ENCODE results near the gene UBE2L5. TPM values are rescaled to one million over a fixed set of nuclear protein-coding genes. Genes with fewer than 3 reads are reported as not detected.

Gene UBE2L5
- not detected in 2 replicates for total RNA-seq (2014; rRNA removed; shearing (Covaris generic))
- polyA plus RNA-seq (2016; fragmentation: Nextera tagmentation; extraction: Ambion mirVana), result not detected in 2 replicates

DNA sequence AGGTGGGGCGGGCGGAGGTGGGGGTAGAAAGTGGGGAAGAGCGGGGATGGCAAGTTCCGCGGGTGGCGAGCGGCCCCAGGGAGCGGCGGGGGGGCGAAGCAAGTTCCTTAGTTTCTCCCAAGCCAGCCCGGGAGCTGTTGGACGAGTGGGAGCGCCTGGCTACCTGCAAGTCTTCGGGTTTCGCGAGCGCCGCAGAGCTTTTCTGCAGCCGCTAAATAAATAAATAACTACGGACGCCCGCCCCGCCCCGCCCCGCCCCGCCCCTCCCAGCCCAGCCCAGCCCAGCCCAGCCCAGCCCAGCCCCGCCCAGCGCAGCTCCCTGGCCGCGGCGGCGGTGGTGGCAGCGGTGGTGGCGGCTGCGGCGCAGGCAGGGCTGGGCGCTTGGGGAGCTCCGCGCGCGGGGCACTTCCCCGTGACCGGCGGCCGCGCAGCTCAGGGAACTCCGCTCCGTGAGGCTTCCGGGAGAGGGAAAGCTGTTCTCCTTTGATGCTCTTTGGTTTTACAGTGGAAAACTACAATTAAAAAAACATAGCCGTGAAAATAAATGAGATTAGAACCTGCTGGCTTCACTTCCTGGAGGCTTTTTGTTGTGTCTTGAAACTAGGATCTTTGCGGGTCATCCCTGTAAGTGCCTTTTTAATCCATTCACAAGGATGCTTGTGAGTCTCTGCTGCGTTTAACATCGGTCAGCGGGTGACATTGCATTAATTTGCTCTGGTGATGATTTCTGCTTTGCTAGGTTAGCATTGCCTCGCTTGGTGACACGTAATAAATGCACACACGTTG is at the start of gene UBE2L5:
UBE2L5 (plus strand) TSS at position 440 of the 786 bp plus-strand sequence. CDS start 5,498 bp downstream, outside the sequence.
- no peaks in the 10 kb centered on the region for H4K20me1 ChIP-seq (ENCODE audit: insufficient read depth)
- H3K4me2 ChIP-seq (ENCODE audit: unreplicated experiment), result peak within 1 kb of the TSS; percentile 98
- H3K27ac ChIP-seq, result peak within 1 kb of the TSS; percentile 82
- DNase-seq, result peak; percentile 88
- no peaks in the 10 kb centered on the region for H3K27me3 ChIP-seq (replicated peaks; ENCODE audit: insufficient read depth)
- peak within 1 kb of the TSS; percentile 91 for H2AFZ ChIP-seq
- in situ Hi-C loops (cut with MboI), result no loop called here
- no peaks in the 10 kb centered on the region for H3K9me2 ChIP-seq (ENCODE audit: insufficient read depth)
- 1 to 3% methylated on average over 24 to 38 of the region's 57 CpGs for WGBS, 2 experiments (ENCODE audit: low coverage in 1 of 2, low lambda C conversion rate in 2 of 2, missing lambda C conversion rate in 2 of 2)
- peak within 1 kb of the TSS; percentile 89 for H3K9ac ChIP-seq
- no peaks in the 10 kb centered on the region for H3K79me2 ChIP-seq (ENCODE audit: insufficient read depth)
- peak within 1 kb of the TSS; percentile 85 for H3K4me3 ChIP-seq
- H3F3A ChIP-seq (ENCODE audit: insufficient read depth), result peaks cover 5% of the 10 kb centered on the region; the same call in 1 of the 2 replicates
- TF ChIP-seq EZH2phosphoT487 (IDR thresholded peaks at IDR 0.05; ENCODE audit: insufficient read depth, low read depth) (no peak), EZH2 (IDR thresholded peaks at IDR 0.05; ENCODE audit: insufficient read depth, poor library complexity, severe bottlenecking) (no peak)
- no peaks in the 10 kb centered on the region for H3K9me3 ChIP-seq (ENCODE audit: low read depth)
- H3K4me1 ChIP-seq (ENCODE audit: insufficient read depth), result 0 out of 2 replicates have a peak, but pooled peaks cover 4% of the 10 kb centered on the region
- no peaks in the 10 kb centered on the region for H3K36me3 ChIP-seq (ENCODE audit: low read depth)

DNA sequence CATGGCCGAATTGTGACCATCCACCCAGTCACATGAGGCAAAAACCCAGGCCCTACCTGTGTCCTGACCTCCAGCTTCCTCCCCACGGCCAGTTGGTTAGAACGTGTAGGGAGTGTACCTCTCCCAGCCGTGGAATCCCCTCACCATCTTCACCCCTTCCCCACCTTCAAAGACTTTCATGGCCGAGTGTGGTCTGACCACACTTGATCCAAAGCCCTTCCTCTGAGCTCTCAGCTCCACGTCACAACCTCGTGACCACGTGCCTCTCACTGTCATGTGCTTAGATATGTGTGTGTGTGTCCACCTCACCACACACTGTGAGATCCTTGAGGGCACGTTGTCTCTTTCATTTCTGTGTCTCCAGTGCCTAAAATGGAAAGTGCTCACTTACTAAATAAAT is 48.6 kb upstream of the UBE2L5 start:
- no peak overlapping the region for H2AFZ ChIP-seq
- no peak for TF ChIP-seq EZH2 (IDR thresholded peaks at IDR 0.05; ENCODE audit: insufficient read depth, poor library complexity, severe bottlenecking)
- TF ChIP-seq EZH2phosphoT487 (IDR thresholded peaks at IDR 0.05; ENCODE audit: insufficient read depth, low read depth), result no peak
- no peaks in the 10 kb centered on the region for H3K9me2 ChIP-seq (ENCODE audit: insufficient read depth)
- H4K20me1 ChIP-seq (ENCODE audit: insufficient read depth), result no peaks in the 10 kb centered on the region
- H3K4me2 ChIP-seq (ENCODE audit: unreplicated experiment), result no peak overlapping the region
- H3K4me1 ChIP-seq (ENCODE audit: insufficient read depth), result 0 out of 2 replicates have a peak, but pooled peaks cover 10% of the 10 kb centered on the region
- 87 to 90% methylated on average over 9 of the region's 9 CpGs for WGBS, 2 experiments (ENCODE audit: low coverage in 1 of 2, low lambda C conversion rate in 2 of 2, missing lambda C conversion rate in 2 of 2)
- no peaks in the 10 kb centered on the region for H3K36me3 ChIP-seq (ENCODE audit: low read depth)
- H3K4me3 ChIP-seq, result no peak overlapping the region
- H3K79me2 ChIP-seq (ENCODE audit: insufficient read depth), result no peaks in the 10 kb centered on the region
- in situ Hi-C loops (cut with MboI), result no loop called here
- H3K27me3 ChIP-seq (replicated peaks; ENCODE audit: insufficient read depth), result no peaks in the 10 kb centered on the region
- no peak for DNase-seq
- no peaks in the 10 kb centered on the region for H3F3A ChIP-seq (ENCODE audit: insufficient read depth)
- no peaks in the 10 kb centered on the region for H3K9me3 ChIP-seq (ENCODE audit: low read depth)
- H3K27ac ChIP-seq, result no peak overlapping the region
- no peak overlapping the region for H3K9ac ChIP-seq

DNA sequence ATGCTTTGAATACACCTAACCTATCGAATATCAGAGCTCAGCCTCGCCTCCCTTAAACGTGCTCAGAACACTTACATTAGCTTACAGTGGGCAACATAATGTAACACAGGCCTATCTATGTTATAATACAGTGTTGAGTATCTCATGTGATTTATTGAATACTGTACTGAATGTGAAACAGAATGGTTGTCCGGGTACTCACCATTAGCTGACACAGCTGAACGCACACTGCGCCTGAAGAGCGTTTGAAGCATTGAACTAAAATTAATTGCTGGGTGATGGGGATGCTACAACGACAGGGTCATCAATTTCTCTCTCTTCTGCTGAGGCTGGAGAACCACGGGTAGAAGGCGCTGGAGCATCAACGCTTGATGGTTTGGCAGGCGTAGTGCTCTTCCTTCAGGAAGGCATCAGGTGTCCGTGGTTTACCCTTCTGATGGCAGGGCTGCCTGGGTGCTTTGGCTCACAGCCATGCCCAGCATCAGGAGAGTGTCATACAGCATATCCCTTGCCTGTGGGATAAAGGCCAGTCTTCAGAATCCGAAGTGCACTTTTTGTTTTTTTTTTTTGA is 46.9 kb upstream of the UBE2L5 start:
- no peak overlapping the region for H2AFZ ChIP-seq
- H3K9me2 ChIP-seq (ENCODE audit: insufficient read depth), result no peaks in the 10 kb centered on the region
- 0 out of 2 replicates have a peak, but pooled peaks cover 10% of the 10 kb centered on the region for H3K4me1 ChIP-seq (ENCODE audit: insufficient read depth)
- H3K79me2 ChIP-seq (ENCODE audit: insufficient read depth), result no peaks in the 10 kb centered on the region
- H3K36me3 ChIP-seq (ENCODE audit: low read depth), result no peaks in the 10 kb centered on the region
- 82 to 85% methylated on average over 14 of the region's 14 CpGs for WGBS, 2 experiments (ENCODE audit: low coverage in 1 of 2, low lambda C conversion rate in 2 of 2, missing lambda C conversion rate in 2 of 2)
- H3K27ac ChIP-seq, result no peak overlapping the region
- no peak overlapping the region for H3K4me3 ChIP-seq
- no peaks in the 10 kb centered on the region for H4K20me1 ChIP-seq (ENCODE audit: insufficient read depth)
- no peak overlapping the region for H3K4me2 ChIP-seq (ENCODE audit: unreplicated experiment)
- no peaks in the 10 kb centered on the region for H3F3A ChIP-seq (ENCODE audit: insufficient read depth)
- H3K9ac ChIP-seq, result no peak overlapping the region
- in situ Hi-C loops (cut with MboI), result no loop called here
- no peak for DNase-seq
- no peaks in the 10 kb centered on the region for H3K27me3 ChIP-seq (replicated peaks; ENCODE audit: insufficient read depth)
- no peaks in the 10 kb centered on the region for H3K9me3 ChIP-seq (ENCODE audit: low read depth)
- TF ChIP-seq EZH2 (IDR thresholded peaks at IDR 0.05; ENCODE audit: insufficient read depth, poor library complexity, severe bottlenecking), result no peak
- no peak for TF ChIP-seq EZH2phosphoT487 (IDR thresholded peaks at IDR 0.05; ENCODE audit: insufficient read depth, low read depth)

DNA sequence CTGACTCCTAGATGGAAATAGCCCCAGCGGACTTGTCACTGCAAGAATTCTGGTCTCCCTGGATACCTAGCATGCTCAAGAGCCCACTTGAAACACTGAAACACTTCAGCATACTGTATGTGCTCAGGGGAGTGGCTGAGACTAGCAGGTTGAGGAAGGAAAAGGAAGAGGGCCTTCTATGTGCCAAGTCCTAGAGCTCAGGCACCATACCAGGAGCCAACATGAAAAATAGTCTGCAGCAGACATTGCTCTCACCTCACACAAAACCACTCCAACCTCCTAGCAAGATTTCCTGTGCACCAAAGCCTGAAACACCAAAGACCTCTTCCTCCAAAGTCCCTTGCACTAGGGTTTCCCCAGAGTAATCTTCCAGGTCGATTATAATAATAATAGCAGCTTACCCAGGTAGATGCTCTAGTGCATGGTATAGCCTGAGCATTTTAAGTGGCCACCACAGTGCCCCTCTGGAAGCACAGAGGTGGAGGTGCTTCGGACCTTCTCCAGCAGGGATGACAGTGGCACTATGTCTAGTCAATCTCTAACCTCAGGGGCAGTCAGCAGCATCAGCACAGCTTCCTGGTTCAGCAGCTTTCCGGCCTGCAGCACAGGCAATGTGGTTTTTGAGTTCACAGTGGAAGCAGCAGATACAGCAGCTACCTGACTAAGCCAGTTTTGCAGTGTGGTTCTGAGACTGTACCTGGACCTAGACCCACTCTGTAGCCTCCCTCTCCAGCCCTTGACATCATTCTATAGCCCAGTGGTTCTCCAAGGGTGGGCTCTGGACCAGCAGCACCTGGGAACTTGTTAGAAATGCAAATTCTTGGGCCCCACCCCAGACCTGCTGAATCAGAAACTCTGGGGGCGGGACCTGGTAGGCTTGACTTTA is 45.6 kb upstream of the UBE2L5 start:
- H4K20me1 ChIP-seq (ENCODE audit: insufficient read depth), result no peaks in the 10 kb centered on the region
- no peak overlapping the region for H3K4me3 ChIP-seq
- H3K27ac ChIP-seq, result no peak overlapping the region
- no peaks in the 10 kb centered on the region for H3K79me2 ChIP-seq (ENCODE audit: insufficient read depth)
- no peaks in the 10 kb centered on the region for H3K27me3 ChIP-seq (replicated peaks; ENCODE audit: insufficient read depth)
- H3F3A ChIP-seq (ENCODE audit: insufficient read depth), result no peaks in the 10 kb centered on the region
- H2AFZ ChIP-seq, result no peak overlapping the region
- no peak overlapping the region for H3K4me2 ChIP-seq (ENCODE audit: unreplicated experiment)
- H3K9me2 ChIP-seq (ENCODE audit: insufficient read depth), result no peaks in the 10 kb centered on the region
- H3K36me3 ChIP-seq (ENCODE audit: low read depth), result no peaks in the 10 kb centered on the region
- no peak for TF ChIP-seq EZH2 (IDR thresholded peaks at IDR 0.05; ENCODE audit: insufficient read depth, poor library complexity, severe bottlenecking)
- TF ChIP-seq EZH2phosphoT487 (IDR thresholded peaks at IDR 0.05; ENCODE audit: insufficient read depth, low read depth), result no peak
- WGBS, 2 experiments (ENCODE audit: low coverage in 1 of 2, low lambda C conversion rate in 2 of 2, missing lambda C conversion rate in 2 of 2), result 72 to 73% methylated on average over 5 of the region's 5 CpGs
- H3K9me3 ChIP-seq (ENCODE audit: low read depth), result no peaks in the 10 kb centered on the region
- no peak for DNase-seq
- H3K9ac ChIP-seq, result no peak overlapping the region
- H3K4me1 ChIP-seq (ENCODE audit: insufficient read depth), result 0 out of 2 replicates have a peak, but pooled peaks cover 7% of the 10 kb centered on the region
- in situ Hi-C loops (cut with MboI), result no loop called here
